PC-3 (cell line): ENCODE results near the gene NPTXR.

Experiments used
- EZH2 ChIP-seq: fragments of 300-600 bp; sonication (generic); IDR thresholded peaks from one replicate; pipeline ENCODE4 v1.6.1; 2017; ENCODE audit warnings: antibody characterized with exemption, mild to moderate bottlenecking, low read length; ENCODE audit not compliant: unreplicated experiment
- EZH2phosphoT487 ChIP-seq: fragments of 300-600 bp; sonication (generic); IDR thresholded peaks from 2 replicates; pipeline ENCODE4 v1.6.1; 2018; ENCODE audit warnings: mild to moderate bottlenecking, antibody characterized with exemption, low read length, borderline replicate concordance
- TF ChIP-seq, protein P1 (sequence below): fragments of 300-600 bp; sonication (generic); conservative IDR thresholded peaks from 2 replicates; pipeline ENCODE4 v1.5.1; 2017; ENCODE audit warnings: antibody characterized with exemption, low read depth, mild to moderate bottlenecking, low read length

DNA sequence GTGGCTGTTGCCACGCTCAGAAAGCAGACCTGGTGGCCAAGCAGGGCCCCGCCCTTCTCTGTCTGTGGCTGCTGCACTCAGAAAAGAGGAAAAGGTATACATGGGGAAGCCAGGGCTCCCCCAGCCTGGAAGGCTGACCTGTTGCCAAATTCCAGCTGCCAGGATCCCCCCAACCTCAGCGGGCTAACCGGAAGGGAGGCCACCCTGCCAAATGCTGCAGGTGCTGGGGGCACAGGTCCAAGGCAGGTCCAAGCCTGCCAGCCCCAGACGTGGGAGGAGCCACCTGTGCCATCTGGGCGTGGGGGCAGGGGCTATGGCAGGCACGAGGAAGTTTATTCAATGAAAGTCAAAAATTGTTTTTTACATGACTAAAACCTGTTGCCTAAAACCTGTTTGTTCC is 2.6 kb downstream of the NPTXR start:
- TF ChIP-seq, protein P1, sequence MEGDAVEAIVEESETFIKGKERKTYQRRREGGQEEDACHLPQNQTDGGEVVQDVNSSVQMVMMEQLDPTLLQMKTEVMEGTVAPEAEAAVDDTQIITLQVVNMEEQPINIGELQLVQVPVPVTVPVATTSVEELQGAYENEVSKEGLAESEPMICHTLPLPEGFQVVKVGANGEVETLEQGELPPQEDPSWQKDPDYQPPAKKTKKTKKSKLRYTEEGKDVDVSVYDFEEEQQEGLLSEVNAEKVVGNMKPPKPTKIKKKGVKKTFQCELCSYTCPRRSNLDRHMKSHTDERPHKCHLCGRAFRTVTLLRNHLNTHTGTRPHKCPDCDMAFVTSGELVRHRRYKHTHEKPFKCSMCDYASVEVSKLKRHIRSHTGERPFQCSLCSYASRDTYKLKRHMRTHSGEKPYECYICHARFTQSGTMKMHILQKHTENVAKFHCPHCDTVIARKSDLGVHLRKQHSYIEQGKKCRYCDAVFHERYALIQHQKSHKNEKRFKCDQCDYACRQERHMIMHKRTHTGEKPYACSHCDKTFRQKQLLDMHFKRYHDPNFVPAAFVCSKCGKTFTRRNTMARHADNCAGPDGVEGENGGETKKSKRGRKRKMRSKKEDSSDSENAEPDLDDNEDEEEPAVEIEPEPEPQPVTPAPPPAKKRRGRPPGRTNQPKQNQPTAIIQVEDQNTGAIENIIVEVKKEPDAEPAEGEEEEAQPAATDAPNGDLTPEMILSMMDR, result no peak
- TF ChIP-seq EZH2, result no peak
- no peak for TF ChIP-seq EZH2phosphoT487
